T-helper 22 cell (primary cell): ENCODE measurements around the gene FAM111A.
"Not testable (repeated sequence)": the region's sequence is repeated elsewhere in the genome, so short reads cannot be mapped to it uniquely, and the experiment has no call there.

Experiments
- DNase-seq: peaks from one replicate; pipeline ENCODE4 v3.0.0-alpha.2; 2020; ENCODE audit warnings: low read depth

The FAM111A gene, protein sequence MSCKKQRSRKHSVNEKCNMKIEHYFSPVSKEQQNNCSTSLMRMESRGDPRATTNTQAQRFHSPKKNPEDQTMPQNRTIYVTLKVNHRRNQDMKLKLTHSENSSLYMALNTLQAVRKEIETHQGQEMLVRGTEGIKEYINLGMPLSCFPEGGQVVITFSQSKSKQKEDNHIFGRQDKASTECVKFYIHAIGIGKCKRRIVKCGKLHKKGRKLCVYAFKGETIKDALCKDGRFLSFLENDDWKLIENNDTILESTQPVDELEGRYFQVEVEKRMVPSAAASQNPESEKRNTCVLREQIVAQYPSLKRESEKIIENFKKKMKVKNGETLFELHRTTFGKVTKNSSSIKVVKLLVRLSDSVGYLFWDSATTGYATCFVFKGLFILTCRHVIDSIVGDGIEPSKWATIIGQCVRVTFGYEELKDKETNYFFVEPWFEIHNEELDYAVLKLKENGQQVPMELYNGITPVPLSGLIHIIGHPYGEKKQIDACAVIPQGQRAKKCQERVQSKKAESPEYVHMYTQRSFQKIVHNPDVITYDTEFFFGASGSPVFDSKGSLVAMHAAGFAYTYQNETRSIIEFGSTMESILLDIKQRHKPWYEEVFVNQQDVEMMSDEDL

GRCh38 chr11:59142530-59143507 lies at the start of gene FAM111A:
FAM111A (plus strand) TSS chr11:59142856; CDS start chr11:59148873, 6,017 bp downstream.
- DNase-seq, result peak; percentile 87

- DNase-seq, result not testable (repeated sequence)
Observed at GRCh38 chr11:59093576-59093975, 49.1 kb upstream of the FAM111A start.

GRCh38 chr11:59095225-59095624 lies 47.4 kb upstream of the FAM111A start:
- DNase-seq, result not testable (repeated sequence)

GRCh38 chr11:59095972-59096575 lies 46.6 kb upstream of the FAM111A start:
- DNase-seq, result not testable (repeated sequence)

DNA sequence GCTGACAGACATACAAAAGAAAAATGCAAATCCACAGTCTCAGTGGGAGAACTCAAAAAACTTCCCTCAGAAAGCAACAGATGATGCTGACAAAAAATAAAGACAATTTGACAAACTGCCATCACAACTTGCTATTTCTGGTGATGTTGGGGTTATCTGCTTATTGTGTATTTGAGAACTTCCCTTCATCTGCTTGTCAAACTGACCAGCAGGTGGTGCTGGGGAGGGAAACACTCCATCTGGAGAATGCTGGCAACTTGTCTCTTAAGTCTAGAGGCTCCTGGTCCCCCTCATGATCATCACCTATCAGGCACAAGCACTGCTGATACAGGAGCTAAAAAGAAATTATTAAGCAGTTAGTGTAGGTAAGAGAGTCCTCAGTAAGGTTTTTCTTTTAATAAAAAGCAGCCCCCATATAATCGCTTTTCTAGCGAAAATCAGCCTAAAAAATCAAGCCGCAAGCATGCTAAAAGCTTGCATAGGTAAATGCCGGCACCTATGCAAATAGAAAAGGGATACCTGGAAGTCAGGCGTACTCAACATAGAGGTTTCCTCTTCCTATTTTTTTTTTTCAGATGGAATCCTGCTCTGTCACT lies 45.4 kb upstream of the FAM111A start:
- DNase-seq, result peak; percentile 37

GRCh38 chr11:59097938-59098337 lies 44.7 kb upstream of the FAM111A start:
- not testable (repeated sequence) for DNase-seq

DNA sequence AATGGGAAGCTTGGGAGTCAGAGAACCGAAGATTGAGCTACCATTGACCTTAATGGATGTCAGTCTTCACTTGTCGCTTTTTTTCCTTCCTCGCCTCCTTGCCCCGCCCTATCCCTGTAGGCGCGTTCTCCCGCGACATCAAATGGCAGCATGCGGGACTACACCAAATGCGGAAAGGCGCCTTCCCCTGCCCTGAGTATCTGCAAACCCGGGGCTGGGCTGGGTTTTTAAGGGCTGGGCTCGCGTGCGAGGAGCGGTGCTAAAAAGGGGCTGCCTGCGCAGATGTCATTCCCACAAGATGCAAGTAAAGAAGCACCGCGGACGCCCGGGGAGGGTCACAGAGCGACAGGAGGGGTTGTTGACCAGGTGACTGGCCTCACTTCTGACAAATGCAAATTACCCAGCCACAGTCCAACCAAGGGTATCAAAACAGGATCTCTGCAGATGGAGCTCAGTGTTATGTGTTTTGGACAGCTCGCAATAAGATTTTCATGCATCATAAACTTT lies 40.3 kb upstream of the FAM111A start:
- peak; percentile 27 for DNase-seq

DNA sequence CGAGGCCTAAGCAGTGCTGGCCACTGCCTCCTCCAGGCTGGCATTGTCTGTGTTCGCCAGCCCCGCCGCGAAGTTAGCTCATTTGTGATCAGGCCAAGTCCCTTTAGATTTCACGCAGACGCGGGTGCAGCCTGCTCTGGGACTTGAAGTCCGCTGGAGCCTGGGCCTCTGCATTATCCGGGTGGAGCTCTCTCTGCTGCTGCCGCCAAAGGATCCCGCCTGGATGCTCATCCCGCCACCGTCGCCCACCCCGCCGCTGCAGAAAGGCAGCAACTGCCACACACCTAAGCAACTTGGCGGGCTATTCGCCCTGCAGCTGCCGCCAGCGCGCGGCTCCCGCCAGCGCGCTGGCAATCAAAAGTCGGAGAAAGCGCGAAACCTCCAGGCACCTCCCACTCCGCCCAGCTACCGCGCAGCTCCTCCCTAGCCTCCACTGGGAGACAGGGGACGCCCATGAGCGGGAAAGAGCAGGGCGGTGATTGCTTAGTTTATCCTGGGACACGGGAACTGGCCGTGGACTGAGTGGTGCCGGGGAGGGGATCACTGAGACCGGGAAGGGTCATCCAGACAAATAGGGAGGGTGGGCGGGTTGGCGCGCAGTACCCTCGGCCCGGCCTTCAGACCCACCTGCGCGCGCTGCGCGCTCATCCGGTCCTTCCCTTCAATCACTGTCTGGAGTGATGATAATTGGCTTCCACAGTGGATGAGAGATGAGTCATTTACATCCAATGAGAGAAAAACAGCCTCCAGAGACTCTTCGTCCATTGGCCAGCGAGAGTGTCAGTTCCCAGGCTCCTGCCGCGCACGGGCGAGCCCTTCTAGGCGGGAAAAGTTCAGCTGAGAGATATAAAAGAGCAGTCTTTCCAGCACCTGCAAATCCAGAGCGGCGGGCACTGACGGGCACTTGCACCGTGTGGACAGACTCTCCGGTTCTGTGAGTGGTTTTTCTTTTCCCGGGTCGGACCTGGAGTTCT lies 36.0 kb upstream of the FAM111A start, which contains the start of gene FAM111B:
TSS of gene FAM111B (plus strand) at position 875 of the 974 bp plus-strand sequence. CDS start 2,389 bp downstream, outside the sequence.
- peak; percentile 63 for DNase-seq

- peak; percentile 2 for DNase-seq
Observed at GRCh38 chr11:59107721-59108120, 34.9 kb upstream of the FAM111A start.

- DNase-seq, result no peak
Observed at GRCh38 chr11:59112494-59112893, 30.2 kb upstream of the FAM111A start.

DNA sequence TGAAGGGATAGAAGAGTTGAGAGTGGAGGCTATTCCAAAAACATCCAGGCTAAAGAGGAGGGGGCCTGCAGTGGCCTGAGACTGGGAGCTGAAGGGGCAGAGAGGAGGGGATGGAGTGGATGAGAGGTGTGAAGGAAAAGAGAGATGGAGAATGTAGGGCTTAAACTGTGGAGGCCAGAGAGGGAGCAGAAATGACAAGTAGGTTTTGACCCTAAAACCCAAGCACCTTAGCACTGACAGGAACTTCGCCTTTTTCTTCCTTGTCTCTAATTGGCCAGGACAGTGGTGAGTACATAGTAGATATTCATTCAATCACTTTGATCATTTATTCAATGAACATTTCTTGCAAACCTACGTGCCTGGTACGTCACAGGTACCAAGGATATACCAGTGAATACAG lies 28.3 kb upstream of the FAM111A start:
- no peak for DNase-seq

GRCh38 chr11:59115553-59115952 lies 27.1 kb upstream of the FAM111A start:
- no peak for DNase-seq

GRCh38 chr11:59117774-59118173 lies 24.9 kb upstream of the FAM111A start:
- no peak for DNase-seq

DNA sequence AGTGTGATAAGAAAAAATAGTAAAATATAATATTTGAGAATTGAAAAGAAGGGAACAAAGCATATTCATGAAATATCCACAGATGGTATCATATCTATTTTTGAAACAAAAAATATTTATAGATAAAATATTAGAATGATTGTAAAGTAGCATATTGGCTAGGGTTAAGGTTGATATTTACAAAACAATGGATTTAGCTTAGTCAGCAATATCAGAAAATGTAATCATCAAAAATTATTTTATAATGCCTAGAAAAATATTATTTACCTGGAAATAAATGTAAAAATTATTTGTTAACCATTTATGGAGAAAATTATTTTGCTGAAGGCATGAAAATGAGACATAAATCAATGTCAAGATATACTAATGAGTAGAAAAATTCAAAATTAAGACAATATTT lies 22.8 kb upstream of the FAM111A start:
- no peak for DNase-seq

DNA sequence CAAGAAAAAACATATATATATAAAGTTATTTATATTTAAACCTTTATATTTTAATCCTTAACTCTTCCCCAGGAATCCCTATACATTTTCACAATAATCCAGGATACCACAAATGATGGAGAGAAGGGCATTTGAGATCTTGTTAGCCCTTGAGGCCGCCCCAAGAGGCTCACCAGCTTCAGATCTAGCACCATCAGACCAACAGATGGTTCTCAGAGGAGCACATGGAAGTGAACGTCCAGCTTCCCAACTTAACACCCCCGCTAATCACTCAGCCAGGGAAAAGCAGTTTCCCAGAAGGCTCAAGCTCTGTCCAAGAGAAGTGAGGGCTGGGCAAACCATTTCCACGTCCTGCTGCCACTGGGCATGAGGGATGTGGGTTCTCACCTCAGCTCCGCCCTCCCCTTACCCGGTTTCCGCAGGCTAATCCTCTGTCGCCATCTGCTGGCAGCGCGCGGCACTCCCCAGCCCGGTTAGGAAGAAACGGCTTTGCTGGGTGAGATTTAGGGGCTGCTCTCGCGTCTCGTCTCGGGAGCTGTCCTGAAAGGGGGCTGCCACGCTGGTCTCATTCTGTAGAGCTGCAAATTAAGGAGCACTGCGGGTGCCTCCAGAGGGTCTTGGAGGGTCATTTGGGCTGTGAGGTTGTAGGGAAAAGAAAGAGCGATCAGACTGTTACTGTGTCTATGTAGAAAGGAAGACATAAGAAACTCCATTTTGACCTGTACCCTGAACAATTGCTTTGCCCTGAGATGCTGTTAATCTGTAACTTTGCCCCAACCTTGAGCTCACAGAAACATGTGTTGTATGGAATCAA lies 6.8 kb upstream of the FAM111A start:
- peak; percentile 68 for DNase-seq

DNA sequence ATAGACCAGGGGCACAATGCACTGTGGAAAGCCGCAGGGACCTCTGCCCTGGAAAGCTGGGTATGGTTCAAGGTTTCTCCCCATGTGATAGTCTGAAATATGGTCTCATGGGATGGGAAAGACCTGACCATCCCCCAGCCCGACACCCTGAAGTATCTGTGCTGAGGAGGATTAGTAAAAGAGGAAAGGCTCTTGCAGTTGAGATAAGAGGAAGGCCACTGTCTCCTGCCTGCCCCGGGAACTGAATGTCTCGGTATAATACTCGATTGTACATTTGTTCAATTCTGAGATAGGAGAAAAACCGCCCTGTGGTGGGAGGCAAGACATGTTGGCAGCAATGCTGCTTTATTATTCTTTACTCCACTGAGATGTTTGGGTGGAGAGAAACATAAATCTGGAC lies 6.1 kb upstream of the FAM111A start:
- DNase-seq, result not testable (repeated sequence)

GRCh38 chr11:59137190-59137589 lies 5.5 kb upstream of the FAM111A start:
- DNase-seq, result no peak

- no peak for DNase-seq
Observed at GRCh38 chr11:59138643-59139042, 4.0 kb upstream of the FAM111A start.

- DNase-seq, result no peak
Observed at GRCh38 chr11:59141191-59141590, 1.5 kb upstream of the FAM111A start.
